ENCODE results near the gene CDH23. TPM values are rescaled to one million over a fixed set of nuclear protein-coding genes. Genes with fewer than 3 reads are reported as not detected.

The CDH23 gene
- total RNA-seq, 1 donor from 2014 or later, result 5.4 TPM

DNA sequence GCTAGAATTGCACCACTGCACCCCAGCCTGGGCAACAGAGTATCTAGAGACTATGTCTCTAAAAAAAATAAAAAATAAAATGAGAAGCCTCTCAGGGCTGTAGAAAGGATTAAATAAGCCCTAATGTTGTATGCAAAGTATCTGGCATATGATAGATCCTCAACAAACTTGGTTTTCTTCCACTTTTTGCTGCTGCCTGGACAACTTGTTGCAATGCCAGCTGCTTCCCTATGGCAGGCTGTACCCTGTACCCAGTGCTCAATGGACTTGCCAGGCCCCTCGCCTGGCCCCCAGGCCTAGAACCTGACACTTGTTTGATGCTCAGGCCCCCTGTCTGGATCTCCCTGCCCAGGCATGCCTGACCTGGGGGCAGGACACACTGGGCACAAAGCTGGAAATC lies 28.5 kb upstream of the CDH23 start:
- ATAC-seq, result no peak
- no peak for DNase-seq
- intact Hi-C loops (cut with micrococcal nuclease), result no loop called here

- intact Hi-C loops (cut with micrococcal nuclease), result no loop called here
- ATAC-seq, result no peak
- no peak for DNase-seq
These were observed 28.1 kb upstream of the CDH23 start for GRCh38 chr10:71368643-71369042.

DNA sequence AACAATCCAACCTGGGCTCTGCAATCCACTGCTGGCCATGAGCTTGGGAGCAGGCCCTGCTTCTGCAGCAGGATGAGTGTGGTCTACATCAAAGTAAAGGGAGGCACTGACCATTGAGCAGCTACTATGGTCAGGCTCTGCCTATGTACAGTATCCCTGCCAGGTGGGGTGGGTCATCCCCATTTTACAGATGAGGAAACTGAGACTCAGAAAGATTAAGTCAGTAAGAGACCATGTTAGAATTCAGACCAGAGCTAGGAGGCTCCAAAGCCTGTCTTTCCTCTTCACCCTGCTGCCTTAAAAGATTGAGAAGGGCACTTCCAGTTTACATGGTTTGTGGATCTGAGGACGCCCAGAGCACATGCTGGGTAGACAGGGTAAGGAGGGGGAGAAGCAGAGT lies 27.1 kb upstream of the CDH23 start:
- intact Hi-C loops (cut with micrococcal nuclease), result no loop called here
- ATAC-seq (no peak), DNase-seq (no peak)

DNA sequence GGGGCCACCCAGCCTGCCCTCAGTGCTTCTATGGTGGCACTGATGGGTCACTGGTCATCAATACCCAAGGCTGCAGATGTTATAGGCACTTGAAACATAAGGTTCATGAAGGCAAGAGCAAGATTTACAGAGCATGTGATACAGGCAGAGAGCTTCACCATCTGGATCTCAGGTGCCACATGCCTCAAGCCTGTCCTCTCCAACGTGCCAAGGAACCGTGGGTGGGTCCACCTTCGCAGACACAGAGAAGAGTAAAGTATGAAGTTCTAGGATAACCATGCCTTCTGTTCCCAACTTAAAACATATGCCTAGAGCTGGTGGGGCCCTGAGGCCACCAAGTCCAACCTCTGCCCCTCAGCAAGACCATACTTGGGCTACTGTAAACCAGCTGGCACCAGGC lies 26.7 kb upstream of the CDH23 start:
- DNase-seq, result no peak
- intact Hi-C loops (cut with micrococcal nuclease), result no loop called here
- ATAC-seq, result no peak

- peak; percentile 43 for ATAC-seq
- intact Hi-C loops (cut with micrococcal nuclease), result no loop called here
- no peak for DNase-seq
These were observed 25.0 kb upstream of the CDH23 start for GRCh38 chr10:71371750-71372166.

DNA sequence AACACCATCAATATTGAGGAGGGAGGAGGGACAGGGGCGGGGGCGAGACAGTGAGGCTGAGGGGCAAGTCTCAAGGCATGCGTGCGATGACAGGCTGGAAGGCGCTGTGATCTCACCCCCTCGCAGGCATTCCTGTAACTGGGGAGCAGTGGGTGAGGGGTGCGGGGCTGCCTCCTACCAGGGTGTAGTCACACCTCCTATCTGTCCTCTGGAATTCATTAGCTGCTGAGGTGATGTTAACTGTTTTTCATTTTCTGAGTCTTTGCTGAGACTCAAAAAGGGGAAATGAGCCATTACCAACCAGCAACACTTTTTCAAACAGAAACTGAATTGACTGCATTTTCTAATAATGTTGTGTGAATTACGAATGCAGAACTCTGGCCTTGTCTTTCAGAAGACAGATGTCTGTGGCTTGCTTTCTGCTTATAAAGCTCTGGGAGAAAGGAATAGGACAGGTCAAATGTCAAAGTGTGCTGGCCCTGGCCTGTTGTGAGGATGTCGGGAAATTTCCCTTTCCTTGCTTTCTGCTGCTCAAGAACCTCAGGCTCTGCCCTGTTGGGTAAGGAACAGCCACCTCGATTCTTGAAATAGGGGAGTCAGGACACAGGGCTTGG lies 23.7 kb upstream of the CDH23 start:
- ATAC-seq (no peak), DNase-seq (no peak)
- intact Hi-C loops (cut with micrococcal nuclease), result no loop called here

DNA sequence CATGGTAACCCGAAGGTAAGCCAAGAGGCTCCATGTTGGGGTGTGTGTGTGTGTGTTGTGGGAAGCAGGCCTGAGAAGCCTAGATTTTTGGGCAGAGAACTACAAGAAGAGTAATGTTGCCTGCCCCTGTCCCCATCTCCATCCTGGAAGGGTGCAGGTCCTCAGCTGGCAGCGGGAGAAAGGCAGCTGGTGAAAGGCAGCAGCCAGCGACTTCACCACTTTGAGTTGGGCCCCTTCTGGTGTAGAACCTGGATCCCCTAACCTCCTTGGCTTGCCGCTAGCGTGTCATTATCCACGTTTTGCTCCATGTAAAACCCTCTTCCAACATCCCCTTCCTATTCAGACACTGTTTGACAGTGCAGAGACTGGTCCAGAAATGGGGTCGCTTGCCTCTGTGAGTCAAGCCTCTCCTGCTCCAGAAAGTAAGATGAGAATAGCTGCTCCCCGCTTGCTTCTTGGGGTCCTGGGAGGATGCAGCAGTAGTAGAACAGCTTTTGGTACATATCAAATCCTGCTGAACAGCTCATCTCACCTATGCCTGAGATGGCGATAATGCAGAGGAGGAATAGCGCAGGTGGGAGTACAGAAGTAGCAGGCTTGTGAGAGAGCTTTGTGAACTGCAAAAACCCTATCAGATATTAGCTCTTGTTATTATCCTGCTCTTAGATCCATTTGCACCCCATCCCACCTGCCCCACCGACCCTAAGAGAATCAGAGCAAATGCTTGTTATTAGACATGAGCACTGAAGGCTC lies 22.1 kb upstream of the CDH23 start:
- ATAC-seq (no peak), DNase-seq (no peak)
- intact Hi-C loops (cut with micrococcal nuclease), result no loop called here

DNA sequence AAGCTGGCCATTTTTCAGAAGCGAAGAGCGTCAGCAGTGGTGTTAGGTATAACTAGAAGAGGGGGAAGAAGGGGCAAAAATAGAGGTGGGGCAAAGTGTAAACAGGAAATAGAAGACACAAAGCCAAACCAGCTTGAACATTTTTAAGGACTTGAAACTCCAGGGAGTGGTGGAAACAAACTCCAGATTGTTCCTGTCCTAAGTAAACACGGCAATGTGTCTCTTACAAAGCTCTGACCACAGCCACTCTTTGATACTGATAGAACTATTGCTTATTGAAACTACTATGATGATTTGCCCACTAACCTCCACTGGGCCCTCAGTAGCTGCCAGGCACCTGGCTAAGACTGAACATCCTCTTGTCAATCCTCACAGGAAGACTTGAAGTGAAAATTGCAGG lies 20.8 kb upstream of the CDH23 start:
- no peak for ATAC-seq
- intact Hi-C loops (cut with micrococcal nuclease), result no loop called here
- no peak for DNase-seq

- ATAC-seq (no peak), DNase-seq (no peak)
- intact Hi-C loops (cut with micrococcal nuclease), result no loop called here
These were observed 18.2 kb upstream of the CDH23 start for GRCh38 chr10:71378336-71379117.

- ATAC-seq (no peak), DNase-seq (no peak)
- intact Hi-C loops (cut with micrococcal nuclease), result no loop called here
These were observed 17.5 kb upstream of the CDH23 start for GRCh38 chr10:71379118-71379766.

DNA sequence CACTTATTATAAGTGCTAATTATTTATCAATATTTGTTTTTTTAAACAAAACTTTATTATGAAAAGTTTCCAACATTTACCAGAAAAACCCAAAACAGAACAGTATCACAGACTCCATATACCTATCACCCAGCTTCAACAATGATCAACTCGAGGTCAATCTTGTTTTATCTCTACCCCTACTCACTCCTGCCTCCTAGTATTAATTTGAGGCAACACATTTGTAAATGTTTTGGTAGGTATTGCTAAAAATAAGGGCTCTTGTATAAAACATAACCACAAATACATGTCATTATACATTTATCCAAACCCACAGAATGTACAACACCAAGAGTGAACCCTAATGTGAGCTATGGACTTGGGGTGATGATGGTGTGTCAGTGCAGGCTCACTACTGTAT lies 15.9 kb upstream of the CDH23 start:
- intact Hi-C loops (cut with micrococcal nuclease), result loop anchor here (10.0 kb wide), 1 partner anchor 324 kb away; no protein-coding TSS in a partner anchor
- ATAC-seq (no peak), DNase-seq (no peak)

DNA sequence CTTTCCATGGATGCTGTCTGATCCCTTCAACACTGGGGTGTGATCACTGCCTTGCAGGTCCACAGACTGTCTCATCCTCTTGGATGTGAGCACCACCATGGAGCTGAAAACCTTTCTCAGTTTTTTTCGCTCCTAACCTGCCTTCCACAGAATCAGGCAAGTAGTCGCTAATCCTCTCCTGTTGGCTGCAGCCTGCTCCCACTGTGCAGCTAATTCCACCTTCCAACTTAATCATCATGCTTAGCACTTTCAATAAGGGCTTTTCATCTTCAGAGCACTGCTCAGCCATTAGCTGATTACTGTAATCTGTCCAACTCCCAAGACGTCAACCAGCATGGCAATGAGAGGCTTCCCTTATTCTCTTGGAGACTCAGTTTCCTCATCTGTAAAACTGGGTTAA lies 15.1 kb upstream of the CDH23 start:
- DNase-seq (no peak), ATAC-seq (no peak)
- intact Hi-C loops (cut with micrococcal nuclease), result loop anchor here (10.0 kb wide), 1 partner anchor 323 kb away; no protein-coding TSS in a partner anchor

- no peak for ATAC-seq
- intact Hi-C loops (cut with micrococcal nuclease), result loop anchor here (10.0 kb wide), 1 partner anchor 323 kb away; no protein-coding TSS in a partner anchor
- DNase-seq, result no peak
These were observed 14.7 kb upstream of the CDH23 start for GRCh38 chr10:71382028-71382427.

DNA sequence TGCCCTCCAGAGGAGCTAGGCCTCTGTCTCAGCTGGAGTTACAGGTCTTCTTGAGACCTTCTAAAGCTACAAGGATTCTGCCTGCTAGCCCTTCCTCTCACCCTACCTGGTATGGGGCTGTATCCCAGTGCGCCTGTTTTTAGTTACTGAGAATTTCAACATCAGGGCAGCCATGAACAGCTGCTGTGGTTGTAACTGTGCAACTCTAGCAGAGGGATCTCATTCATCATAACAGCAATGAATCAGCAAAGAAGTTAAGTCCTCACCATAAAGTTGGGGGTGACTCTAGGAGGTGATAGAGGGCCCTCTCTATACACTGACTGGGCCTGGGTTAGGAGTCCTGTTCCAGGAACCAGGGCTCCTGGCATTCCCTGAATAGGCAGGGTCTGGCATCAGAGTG lies 14.0 kb upstream of the CDH23 start:
- intact Hi-C loops (cut with micrococcal nuclease), result loop anchor here (10.0 kb wide), 1 partner anchor 322 kb away; no protein-coding TSS in a partner anchor
- DNase-seq (no peak), ATAC-seq (no peak)

- intact Hi-C loops (cut with micrococcal nuclease), result loop anchor here (10.0 kb wide), 1 partner anchor 321 kb away; no protein-coding TSS in a partner anchor
- ATAC-seq, result peak; percentile 90
- DNase-seq, result peak; percentile 85
These were observed 12.6 kb upstream of the CDH23 start for GRCh38 chr10:71383972-71384687.

- no peak for DNase-seq
- no peak for ATAC-seq
- intact Hi-C loops (cut with micrococcal nuclease), result loop anchor here (10.0 kb wide), 1 partner anchor 317 kb away; no protein-coding TSS in a partner anchor
These were observed 8.5 kb upstream of the CDH23 start for GRCh38 chr10:71388171-71388570.

- intact Hi-C loops (cut with micrococcal nuclease), result loop anchor here (10.0 kb wide), 1 partner anchor 316 kb away; no protein-coding TSS in a partner anchor
- no peak for ATAC-seq
These were observed 8.0 kb upstream of the CDH23 start for GRCh38 chr10:71388583-71389310.

More at GRCh38 chr10:71388583-71389310, 8.0 kb upstream of the CDH23 start:
- no peak for DNase-seq

Measured in left ventricle myocardium superior (tissue), 1 donor.